SK-N-SH (cell line): Measurements from ENCODE around the gene NANOS1.

Experiments used
- ELF1 ChIP-seq: IDR thresholded peaks from 2 replicates; pipeline ENCODE4 v1.4.0; 2012
- EP300 ChIP-seq, 2 experiments: IDR thresholded peaks; 2 replicates each; pipeline versions ENCODE4 v1.4.0 to v1.6.1; 2012; ENCODE audit warnings: borderline replicate concordance in 1 of 2, low read depth in 1 of 2, low read length in 1 of 2
- EZH2phosphoT487 ChIP-seq: fragments of 200-600 bp; sonication (generic); IDR thresholded peaks from 2 replicates; pipeline ENCODE4 v1.6.1; 2017; ENCODE audit warnings: low read depth, mixed run types, mild to moderate bottlenecking, antibody characterized with exemption, moderate library complexity, borderline replicate concordance
- GABPA ChIP-seq: IDR thresholded peaks from 2 replicates; pipeline ENCODE4 v1.4.0; 2012; ENCODE audit warnings: low read depth, mild to moderate bottlenecking
- GATA2 ChIP-seq: sonication (generic); formaldehyde crosslinking; IDR thresholded peaks from 2 replicates; pipeline ENCODE4 v1.5.0; 2020; ENCODE audit warnings: mild to moderate bottlenecking, missing genetic modification reagents
- NRF1 ChIP-seq: IDR thresholded peaks from 2 replicates; pipeline ENCODE4 v1.6.1; 2012; ENCODE audit warnings: low read depth, mild to moderate bottlenecking, low read length
- RAD21 ChIP-seq: IDR thresholded peaks from 2 replicates; pipeline ENCODE4 v1.6.1; 2012; ENCODE audit warnings: mild to moderate bottlenecking, low read length
- SIN3A ChIP-seq: IDR thresholded peaks from 2 replicates; pipeline ENCODE4 v1.6.1; 2012; ENCODE audit warnings: low read depth, mild to moderate bottlenecking, low read length, moderate library complexity, borderline replicate concordance
- TEAD4 ChIP-seq: IDR thresholded peaks from 2 replicates; pipeline ENCODE4 v1.4.0; 2012; ENCODE audit warnings: mild to moderate bottlenecking, borderline replicate concordance; ENCODE audit not compliant: insufficient read depth
- YY1 ChIP-seq: IDR thresholded peaks from 2 replicates; pipeline ENCODE4 v1.4.0; 2012; ENCODE audit warnings: low read depth, mild to moderate bottlenecking
- TF ChIP-seq, protein P1 (sequence below): IDR thresholded peaks from 2 replicates; pipeline ENCODE4 v1.4.0; 2012; ENCODE audit warnings: low read depth, borderline replicate concordance
- TF ChIP-seq, protein P2 (sequence below): fragments of 200-600 bp; sonication (generic); IDR thresholded peaks from 2 replicates; pipeline ENCODE4 v1.6.1; 2017; ENCODE audit warnings: antibody characterized with exemption, mild to moderate bottlenecking, moderate library complexity
- TF ChIP-seq, protein P3 (sequence below): IDR thresholded peaks from 2 replicates; pipeline ENCODE4; 2012
- TF ChIP-seq, protein P4 (sequence below): fragments of 150-350 bp; IDR thresholded peaks from 2 replicates; pipeline ENCODE4 v1.6.1; 2016; ENCODE audit warnings: mild to moderate bottlenecking, low read depth, low read length

DNA sequence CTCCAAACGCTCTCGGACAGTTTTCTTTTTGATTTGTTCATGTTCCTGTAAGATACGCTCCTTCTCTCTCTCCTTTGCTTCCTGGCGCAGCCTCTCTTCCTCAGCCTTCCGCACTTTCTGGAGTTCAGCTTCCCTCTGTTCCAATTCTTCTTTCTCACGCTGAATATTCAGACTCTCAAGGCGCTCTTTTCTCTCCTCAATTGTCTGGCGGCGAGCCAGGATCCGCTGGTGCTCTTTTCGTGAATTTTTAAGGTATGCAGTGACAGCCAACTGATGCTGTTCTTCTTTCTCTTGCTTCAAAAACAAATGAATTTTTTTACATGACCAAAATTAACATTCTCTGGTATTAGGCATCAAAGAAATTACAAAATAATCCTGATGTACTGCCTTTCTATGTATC is 28.5 kb downstream of the NANOS1 start:
- TF ChIP-seq, protein P1, sequence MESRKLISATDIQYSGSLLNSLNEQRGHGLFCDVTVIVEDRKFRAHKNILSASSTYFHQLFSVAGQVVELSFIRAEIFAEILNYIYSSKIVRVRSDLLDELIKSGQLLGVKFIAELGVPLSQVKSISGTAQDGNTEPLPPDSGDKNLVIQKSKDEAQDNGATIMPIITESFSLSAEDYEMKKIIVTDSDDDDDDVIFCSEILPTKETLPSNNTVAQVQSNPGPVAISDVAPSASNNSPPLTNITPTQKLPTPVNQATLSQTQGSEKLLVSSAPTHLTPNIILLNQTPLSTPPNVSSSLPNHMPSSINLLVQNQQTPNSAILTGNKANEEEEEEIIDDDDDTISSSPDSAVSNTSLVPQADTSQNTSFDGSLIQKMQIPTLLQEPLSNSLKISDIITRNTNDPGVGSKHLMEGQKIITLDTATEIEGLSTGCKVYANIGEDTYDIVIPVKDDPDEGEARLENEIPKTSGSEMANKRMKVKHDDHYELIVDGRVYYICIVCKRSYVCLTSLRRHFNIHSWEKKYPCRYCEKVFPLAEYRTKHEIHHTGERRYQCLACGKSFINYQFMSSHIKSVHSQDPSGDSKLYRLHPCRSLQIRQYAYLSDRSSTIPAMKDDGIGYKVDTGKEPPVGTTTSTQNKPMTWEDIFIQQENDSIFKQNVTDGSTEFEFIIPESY: no peak
- no peak for TF ChIP-seq EZH2phosphoT487
- TF ChIP-seq RAD21: no peak
- TF ChIP-seq, protein P2, sequence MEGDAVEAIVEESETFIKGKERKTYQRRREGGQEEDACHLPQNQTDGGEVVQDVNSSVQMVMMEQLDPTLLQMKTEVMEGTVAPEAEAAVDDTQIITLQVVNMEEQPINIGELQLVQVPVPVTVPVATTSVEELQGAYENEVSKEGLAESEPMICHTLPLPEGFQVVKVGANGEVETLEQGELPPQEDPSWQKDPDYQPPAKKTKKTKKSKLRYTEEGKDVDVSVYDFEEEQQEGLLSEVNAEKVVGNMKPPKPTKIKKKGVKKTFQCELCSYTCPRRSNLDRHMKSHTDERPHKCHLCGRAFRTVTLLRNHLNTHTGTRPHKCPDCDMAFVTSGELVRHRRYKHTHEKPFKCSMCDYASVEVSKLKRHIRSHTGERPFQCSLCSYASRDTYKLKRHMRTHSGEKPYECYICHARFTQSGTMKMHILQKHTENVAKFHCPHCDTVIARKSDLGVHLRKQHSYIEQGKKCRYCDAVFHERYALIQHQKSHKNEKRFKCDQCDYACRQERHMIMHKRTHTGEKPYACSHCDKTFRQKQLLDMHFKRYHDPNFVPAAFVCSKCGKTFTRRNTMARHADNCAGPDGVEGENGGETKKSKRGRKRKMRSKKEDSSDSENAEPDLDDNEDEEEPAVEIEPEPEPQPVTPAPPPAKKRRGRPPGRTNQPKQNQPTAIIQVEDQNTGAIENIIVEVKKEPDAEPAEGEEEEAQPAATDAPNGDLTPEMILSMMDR: no peak
- TF ChIP-seq ELF1: no peak
- TF ChIP-seq, protein P3, sequence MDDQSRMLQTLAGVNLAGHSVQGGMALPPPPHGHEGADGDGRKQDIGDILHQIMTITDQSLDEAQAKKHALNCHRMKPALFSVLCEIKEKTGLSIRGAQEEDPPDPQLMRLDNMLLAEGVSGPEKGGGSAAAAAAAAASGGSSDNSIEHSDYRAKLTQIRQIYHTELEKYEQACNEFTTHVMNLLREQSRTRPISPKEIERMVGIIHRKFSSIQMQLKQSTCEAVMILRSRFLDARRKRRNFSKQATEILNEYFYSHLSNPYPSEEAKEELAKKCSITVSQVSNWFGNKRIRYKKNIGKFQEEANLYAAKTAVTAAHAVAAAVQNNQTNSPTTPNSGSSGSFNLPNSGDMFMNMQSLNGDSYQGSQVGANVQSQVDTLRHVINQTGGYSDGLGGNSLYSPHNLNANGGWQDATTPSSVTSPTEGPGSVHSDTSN: no peak
- TF ChIP-seq GATA2: no peak
- no peak for TF ChIP-seq SIN3A
- no peak for TF ChIP-seq GABPA
- no peak for TF ChIP-seq YY1
- no peak for TF ChIP-seq TEAD4
- TF ChIP-seq NRF1: no peak
- TF ChIP-seq EP300 (IDR thresholded peaks at IDR 0.05; ENCODE audit: borderline replicate concordance in 1 of 2, low read depth in 1 of 2, low read length in 1 of 2): no peak
- TF ChIP-seq, protein P4, sequence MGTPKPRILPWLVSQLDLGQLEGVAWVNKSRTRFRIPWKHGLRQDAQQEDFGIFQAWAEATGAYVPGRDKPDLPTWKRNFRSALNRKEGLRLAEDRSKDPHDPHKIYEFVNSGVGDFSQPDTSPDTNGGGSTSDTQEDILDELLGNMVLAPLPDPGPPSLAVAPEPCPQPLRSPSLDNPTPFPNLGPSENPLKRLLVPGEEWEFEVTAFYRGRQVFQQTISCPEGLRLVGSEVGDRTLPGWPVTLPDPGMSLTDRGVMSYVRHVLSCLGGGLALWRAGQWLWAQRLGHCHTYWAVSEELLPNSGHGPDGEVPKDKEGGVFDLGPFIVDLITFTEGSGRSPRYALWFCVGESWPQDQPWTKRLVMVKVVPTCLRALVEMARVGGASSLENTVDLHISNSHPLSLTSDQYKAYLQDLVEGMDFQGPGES: no peak
